GM12878 (cell line): ENCODE results near the gene DNAAF5.

ENCODE experiments used
- BRCA1 ChIP-seq: IDR thresholded peaks from 2 replicates; pipeline ENCODE4 v1.6.1; 2011; ENCODE audit warnings: low read depth, low read length, improper control_type of control experiment
- CBFB ChIP-seq: IDR thresholded peaks from 2 replicates; pipeline ENCODE4 v1.6.1; 2016; ENCODE audit warnings: antibody characterized with exemption, low read depth
- CHD2 ChIP-seq: IDR thresholded peaks from 2 replicates; pipeline ENCODE4 v1.6.1; 2011; ENCODE audit warnings: low read depth, low read length, improper control_type of control experiment, borderline replicate concordance
- CTCF ChIP-seq, 3 experiments: IDR thresholded peaks in 2 of 3; conservative IDR thresholded peaks in 1 of 3; 2 replicates each; pipeline ENCODE4 v1.5.1; 2011; ENCODE audit warnings: low read depth in 3 of 3, low read length in 3 of 3, mild to moderate bottlenecking in 3 of 3, control low read depth in 2 of 3, moderate library complexity in 2 of 3, inconsistent platforms in 1 of 3, mixed read lengths in 1 of 3; ENCODE audit not compliant: control insufficient read depth in 2 of 3, insufficient read depth in 1 of 3; ENCODE audit errors: extremely low read depth in 1 of 3
- E2F4 ChIP-seq: IDR thresholded peaks from 2 replicates; pipeline ENCODE4 v1.6.1; 2012; ENCODE audit warnings: low read depth, low read length, improper control_type of control experiment
- EP300 ChIP-seq, 2 experiments: fragments of 150-350 bp in 1 of 2; IDR thresholded peaks; 2 replicates each; pipeline ENCODE4 v1.6.1; 2011 to 2012; ENCODE audit warnings: low read depth in 2 of 2, low read length in 2 of 2, borderline replicate concordance in 1 of 2, improper control_type of control experiment in 1 of 2, inconsistent platforms in 1 of 2; ENCODE audit not compliant: control insufficient read depth in 1 of 2
- GABPA ChIP-seq: IDR thresholded peaks from 2 replicates; pipeline ENCODE4 v1.6.1; 2014; ENCODE audit warnings: antibody characterized with exemption, low read depth, mild to moderate bottlenecking, inconsistent platforms
- KDM1A ChIP-seq: fragments of 200-600 bp; sonication (generic); IDR thresholded peaks from 2 replicates; pipeline ENCODE4 v1.6.1; 2016; ENCODE audit warnings: borderline replicate concordance
- REST ChIP-seq: IDR thresholded peaks from 2 replicates; pipeline ENCODE4 v1.6.1; 2012; ENCODE audit warnings: mild to moderate bottlenecking, low read depth, low read length
- RFX5 ChIP-seq: IDR thresholded peaks from 2 replicates; pipeline ENCODE4 v1.6.1; 2011; ENCODE audit warnings: low read depth, low read length, improper control_type of control experiment
- SREBF1 ChIP-seq: IDR thresholded peaks from 2 replicates; pipeline ENCODE4 v1.6.1; 2012; ENCODE audit warnings: mild to moderate bottlenecking, low read length
- TAF1 ChIP-seq: IDR thresholded peaks from 2 replicates; pipeline ENCODE4 v1.6.1; 2011; ENCODE audit warnings: mild to moderate bottlenecking, low read depth, low read length, borderline replicate concordance
- USF1 ChIP-seq: IDR thresholded peaks from 2 replicates; pipeline ENCODE4 v1.6.1; 2011; ENCODE audit warnings: borderline replicate concordance, low read depth, mild to moderate bottlenecking, moderate library complexity, mixed read lengths, low read length; ENCODE audit not compliant: insufficient read depth; ENCODE audit errors: extremely low read length
- ZBTB40 ChIP-seq: fragments of 450-650 bp; IDR thresholded peaks from 2 replicates; pipeline ENCODE4 v1.6.1; 2016; ENCODE audit warnings: mild to moderate bottlenecking, moderate library complexity, borderline replicate concordance

- TF ChIP-seq CHD2 (no peak), USF1 (no peak), EP300 (IDR thresholded peaks at IDR 0.05; ENCODE audit: borderline replicate concordance in 1 of 2, control insufficient read depth in 1 of 2, low read depth in 2 of 2, low read length in 2 of 2) (no peak), CTCF (IDR thresholded peaks at IDR 0.05 in 2 of 3, conservative IDR thresholded peaks at IDR 0.05 in 1 of 3; ENCODE audit: control insufficient read depth in 2 of 3, extremely low read depth in 1 of 3, insufficient read depth in 1 of 3, low read depth in 3 of 3, low read length in 3 of 3) (peak; percentile 73 to 78 (median 76); a peak in 5 of 6 replicates), E2F4 (no peak), BRCA1 (no peak), TAF1 (no peak), RFX5 (no peak), ZBTB40 (no peak), CBFB (no peak), KDM1A (no peak), GABPA (no peak), REST (no peak), SREBF1 (no peak)
These were observed 47.9 kb downstream of the DNAAF5 start for GRCh38 chr7:774161-775109.
